OCI-LY1 (cell line): ENCODE data around the gene CRYBG3.

Experiments
- CTCF ChIP-seq: fragments of 200-600 bp; sonication (generic), shearing (Covaris generic); IDR thresholded peaks from 2 replicates; pipeline ENCODE4 v1.5.1; 2017; ENCODE audit warnings: mild to moderate bottlenecking, antibody characterized with exemption, low read length, moderate library complexity, mixed read lengths
- EZH2 ChIP-seq: fragments of 200-600 bp; sonication (generic), shearing (Covaris generic); IDR thresholded peaks from 2 replicates; pipeline ENCODE4 v1.8.0; 2017; ENCODE audit warnings: borderline replicate concordance, mixed run types, mild to moderate bottlenecking, antibody characterized with exemption, low read length, moderate library complexity, mixed read lengths

GRCh38 chr3:97949110-97949485 is 127.3 kb downstream of the CRYBG3 start:
- TF ChIP-seq CTCF (no peak), EZH2 (no peak)
